HG02970 (cell line): ENCODE data around the gene LRRC71.

Source experiments
- ATAC-seq: cut with Tn5 transposase; IDR thresholded peaks from one replicate; pipeline ENCODE4 v1.9.1; 2021; ENCODE audit warnings: mild to moderate bottlenecking, moderate library complexity, moderate number of reproducible peaks; ENCODE audit not compliant: unreplicated experiment, low FRiP score

Gene LRRC71

DNA sequence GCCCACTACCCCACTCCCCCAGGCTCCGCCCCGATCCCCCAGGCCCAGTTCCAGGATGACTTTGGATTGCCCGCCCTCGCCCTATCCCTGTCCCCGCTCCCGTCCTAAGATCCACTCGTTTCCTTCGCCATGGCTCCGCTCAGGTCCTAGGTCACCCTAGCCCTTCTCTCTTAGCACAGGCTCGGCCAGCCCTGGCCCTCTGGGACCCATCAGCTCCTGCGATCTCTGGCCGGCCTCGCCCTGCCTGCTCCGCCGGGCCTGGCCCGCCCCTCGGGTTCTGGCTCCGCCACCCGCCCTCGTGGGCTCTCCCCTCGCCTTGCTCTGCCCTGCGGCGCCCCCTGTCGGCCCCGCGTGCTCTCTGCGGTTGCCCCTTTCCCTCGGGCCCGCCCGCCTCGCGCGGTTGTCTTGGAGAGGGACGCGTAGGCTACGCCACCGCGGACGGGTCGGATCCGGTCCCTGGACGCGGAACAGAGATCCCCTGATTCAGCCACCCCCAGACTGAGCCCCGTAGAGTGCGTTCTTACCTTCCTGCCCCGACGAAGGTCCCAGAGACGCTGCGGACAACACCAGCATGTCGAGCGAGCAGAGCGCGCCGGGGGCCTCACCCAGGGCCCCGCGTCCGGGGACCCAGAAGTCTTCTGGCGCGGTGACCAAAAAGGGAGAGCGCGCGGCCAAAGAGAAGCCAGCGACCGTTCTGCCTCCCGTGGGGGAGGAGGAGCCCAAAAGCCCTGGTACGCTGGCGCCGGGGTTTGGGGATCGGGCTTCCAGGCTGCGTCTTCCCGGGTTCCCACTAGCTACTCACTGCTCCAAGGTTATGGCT, at the start of gene LRRC71:
LRRC71 (plus strand) TSS at position 400 of the 820 bp plus-strand sequence; CDS start at position 572, 172 bp downstream.
- no peak for ATAC-seq

DNA sequence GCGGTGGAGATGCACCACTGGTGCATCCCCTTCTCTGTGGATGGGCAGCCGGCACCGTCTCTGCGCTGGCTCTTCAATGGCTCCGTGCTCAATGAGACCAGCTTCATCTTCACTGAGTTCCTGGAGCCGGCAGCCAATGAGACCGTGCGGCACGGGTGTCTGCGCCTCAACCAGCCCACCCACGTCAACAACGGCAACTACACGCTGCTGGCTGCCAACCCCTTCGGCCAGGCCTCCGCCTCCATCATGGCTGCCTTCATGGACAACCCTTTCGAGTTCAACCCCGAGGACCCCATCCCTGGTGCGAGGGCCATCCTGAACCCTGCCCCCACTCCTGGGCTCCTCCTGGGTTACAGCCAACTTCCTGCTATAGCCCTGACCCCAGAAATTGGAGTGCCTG, 46.8 kb upstream of the LRRC71 start:
- no peak for ATAC-seq

DNA sequence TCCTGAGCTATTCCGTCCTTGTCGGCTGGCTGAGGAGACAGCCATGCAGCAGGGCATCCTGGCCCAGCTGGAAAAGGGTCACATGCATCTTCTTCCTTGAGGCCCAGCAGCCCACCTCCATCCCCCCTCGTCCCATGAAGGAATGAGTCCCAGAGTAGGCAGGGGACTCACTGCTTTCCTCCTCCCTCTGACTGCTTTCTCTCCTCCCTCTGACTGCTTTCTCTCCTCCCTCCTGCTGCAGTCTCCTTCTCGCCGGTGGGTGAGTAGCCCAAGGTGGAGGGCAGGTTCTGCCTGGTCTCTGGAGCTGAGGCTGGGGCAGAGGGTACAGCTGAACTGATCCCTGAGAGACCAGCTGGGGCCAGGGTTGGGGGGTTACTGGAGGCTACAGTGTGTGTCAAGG, 46.3 kb upstream of the LRRC71 start:
- no peak for ATAC-seq

DNA sequence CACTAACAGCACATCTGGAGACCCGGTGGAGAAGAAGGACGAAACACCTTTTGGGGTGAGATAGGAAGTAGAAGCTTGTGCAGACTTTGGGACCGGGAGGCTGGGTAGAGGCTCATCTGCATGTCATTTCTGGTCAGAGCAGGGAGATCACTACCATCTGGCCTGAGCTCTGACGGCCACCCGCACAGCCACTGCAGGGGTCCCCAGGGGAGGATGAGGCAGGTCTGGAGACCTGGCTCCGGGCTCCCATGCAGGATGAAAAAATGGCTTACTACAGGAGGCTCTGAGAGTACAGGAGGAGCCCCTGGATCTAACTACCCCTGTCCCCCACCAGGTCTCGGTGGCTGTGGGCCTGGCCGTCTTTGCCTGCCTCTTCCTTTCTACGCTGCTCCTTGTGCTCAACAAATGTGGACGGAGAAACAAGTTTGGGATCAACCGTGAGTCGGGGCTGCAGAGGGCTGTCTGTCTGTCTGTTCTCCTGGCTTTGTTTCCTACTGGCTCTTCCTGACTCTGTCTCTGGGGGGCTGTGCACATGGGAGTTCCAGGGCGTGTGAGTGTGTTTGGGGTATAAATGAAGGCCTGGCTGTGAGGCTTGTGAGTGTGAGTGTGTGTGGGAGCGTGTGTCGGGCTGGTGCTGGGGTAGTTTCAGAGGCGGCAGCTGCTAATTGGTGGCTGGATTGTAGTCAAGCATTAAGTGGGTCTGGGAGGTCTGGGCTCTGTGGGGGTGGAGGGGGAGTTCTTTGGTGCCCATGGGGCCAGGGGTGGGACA, 45.7 kb upstream of the LRRC71 start:
- ATAC-seq = no peak

DNA sequence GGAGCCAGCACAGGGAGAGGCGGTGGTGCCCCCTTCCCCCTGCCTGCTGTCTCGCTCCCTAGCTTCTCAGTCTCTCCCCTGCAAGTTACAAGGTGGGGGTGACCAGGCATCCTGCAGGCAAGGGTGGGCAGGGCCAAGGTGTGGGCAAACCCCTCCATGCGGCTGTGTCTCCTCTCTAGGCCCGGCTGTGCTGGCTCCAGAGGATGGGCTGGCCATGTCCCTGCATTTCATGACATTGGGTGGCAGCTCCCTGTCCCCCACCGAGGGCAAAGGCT, 45.2 kb upstream of the LRRC71 start:
- no peak for ATAC-seq

DNA sequence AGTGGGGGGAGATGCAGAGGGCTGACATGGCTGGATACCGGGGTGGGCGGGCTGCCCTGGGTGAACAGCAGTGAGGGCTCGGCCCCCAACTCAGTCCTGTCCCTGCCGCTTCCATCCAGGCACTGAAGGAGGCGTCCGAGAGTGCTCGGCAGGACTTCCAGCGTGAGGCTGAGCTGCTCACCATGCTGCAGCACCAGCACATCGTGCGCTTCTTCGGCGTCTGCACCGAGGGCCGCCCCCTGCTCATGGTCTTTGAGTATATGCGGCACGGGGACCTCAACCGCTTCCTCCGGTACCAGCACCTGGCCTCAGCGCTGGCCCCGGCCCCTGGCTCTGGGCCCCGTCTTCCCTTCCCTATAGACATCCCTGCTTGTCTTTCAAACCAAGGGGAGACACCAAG, 44.2 kb upstream of the LRRC71 start:
- ATAC-seq = no peak

DNA sequence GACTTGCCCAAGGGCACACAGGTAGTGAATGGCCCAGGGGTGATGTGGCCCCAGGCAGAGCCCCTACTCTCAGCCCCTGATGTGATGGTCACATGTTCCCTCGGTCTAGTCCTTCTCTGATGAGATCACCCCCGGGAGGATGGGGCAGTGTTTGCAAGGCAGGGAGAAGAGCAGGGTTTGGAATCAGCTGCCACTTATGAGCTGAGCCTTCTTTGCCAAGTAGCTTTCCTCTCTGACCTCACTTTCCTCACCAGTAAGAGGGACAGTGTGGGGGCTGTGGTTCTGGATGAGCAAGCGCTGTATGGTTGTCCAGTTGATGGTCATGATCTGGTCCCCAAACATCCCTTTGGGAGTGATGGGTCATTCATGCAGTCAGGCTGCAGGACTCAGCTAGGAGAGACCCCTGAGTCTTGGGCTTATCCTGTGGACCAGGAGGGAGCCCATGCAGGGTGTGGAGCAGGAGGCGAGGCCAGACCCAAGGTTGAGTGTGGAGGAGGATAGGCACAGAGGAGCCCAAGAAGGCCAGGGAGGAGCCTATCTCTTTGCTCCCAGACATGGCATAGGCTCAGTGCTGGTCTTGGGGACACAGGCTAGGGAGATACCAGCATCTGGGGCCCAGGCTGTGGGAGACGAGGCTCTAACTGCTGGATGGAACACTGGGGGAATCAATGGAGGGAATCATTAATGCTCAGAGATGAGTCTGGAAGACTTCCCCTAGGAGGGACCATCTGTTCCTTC, 42.8 kb upstream of the LRRC71 start:
- no peak for ATAC-seq

DNA sequence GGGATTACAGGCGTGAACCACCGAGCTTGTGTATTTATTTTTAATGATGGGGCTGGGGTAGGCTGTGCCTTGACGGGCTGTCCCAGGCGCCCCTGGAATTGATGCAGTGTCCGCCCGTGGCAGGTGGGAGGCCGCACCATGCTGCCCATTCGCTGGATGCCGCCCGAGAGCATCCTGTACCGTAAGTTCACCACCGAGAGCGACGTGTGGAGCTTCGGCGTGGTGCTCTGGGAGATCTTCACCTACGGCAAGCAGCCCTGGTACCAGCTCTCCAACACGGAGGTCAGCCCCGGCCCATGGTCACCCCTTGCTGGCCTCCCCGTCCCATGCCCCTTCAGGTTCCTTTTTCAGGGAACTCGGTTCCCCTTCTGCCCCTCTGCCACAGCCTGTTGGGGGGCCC, 40.6 kb upstream of the LRRC71 start:
- no peak for ATAC-seq

DNA sequence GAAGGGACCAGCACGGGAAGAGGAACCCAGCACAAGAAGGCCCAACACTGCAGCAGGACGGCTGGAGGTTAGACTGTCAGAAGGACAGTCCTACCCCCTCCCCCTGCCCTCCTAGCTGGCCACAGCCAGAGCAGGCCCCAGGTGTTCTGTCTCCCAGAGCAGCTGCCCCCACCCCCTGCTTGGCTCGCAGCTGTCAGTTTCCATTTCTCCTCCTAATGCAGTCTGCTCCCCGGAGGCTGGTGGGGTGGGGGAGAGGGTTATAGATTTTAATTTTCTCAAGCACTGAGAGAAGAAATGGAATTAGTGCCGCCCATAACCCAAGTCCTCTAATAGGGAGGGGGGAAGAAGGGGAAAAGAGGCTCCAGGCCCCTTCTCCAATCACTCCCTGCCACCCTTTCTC, 40.0 kb upstream of the LRRC71 start:
- no peak for ATAC-seq

DNA sequence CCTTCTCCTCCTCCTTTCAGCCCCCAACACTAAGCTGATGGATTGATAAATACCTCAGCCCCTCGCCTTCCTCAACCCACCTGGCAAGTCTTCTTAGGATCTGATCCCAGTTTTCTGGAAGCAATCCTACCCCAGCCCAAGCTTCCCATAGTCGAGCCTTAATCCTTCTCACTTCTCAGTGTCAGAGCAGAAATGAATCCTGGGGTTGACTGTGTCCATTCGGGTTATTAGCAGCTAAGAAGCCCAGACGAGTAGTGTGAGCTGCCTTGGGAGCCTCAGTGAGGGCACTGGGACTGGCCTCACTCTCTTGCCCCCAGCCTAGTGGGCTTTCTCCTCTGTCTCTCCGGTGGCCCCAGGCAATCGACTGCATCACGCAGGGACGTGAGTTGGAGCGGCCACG, 39.3 kb upstream of the LRRC71 start:
- ATAC-seq = no peak

DNA sequence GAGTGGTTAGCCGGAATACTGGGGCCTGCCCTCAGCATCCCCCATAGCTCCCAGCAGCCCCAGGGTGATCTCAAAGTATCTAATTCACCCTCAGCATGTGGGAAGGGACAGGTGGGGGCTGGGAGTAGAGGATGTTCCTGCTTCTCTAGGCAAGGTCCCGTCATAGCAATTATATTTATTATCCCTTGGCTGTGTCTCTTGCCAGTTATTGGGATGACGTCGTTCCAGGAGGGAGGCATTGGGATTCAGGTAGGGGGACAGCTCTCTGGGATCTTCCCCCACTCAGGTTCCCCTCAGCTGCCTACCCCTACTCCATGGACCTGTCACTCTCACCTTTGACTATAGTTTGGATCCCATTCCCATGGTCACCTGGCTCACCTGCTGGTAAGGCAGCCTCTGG, 38.8 kb upstream of the LRRC71 start:
- ATAC-seq = no peak

DNA sequence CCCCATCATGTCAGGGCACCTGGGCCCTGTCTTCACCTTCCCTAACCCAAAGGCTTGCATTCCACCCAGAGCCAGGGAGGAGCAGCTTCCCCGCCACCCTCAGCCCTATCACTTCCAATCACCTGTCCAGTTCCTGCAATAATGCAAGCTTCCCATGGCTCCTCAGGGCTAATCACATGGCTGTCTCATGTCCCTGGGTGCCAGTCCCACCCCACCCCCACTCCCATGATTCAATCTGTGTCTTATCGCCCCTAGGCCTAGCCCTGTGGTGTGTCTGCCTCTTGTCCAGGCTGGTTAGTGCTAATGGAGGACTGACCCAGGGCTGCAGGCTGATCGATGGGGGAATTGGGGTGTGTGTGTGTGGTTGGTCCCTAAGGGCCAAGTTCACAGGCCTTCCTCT, 37.9 kb upstream of the LRRC71 start:
- ATAC-seq = no peak

DNA sequence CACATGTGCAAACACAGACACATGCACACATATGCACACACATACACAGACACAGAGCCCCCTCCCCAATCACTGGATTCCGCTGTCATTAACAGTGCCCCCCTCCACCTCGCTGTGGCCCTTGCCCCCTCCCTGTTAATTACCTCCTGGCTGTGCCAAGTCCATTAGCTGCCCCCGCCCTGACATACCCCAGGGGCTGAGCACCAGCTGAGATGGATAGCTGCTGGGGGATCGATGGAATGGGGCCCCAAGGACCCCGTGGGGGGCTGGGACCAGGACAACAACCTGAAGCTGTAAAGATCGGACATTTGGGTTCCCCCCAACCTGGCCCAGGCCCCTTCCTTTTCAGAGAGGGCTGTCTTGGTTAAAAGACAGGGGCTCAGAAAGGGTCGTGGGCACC, 36.5 kb upstream of the LRRC71 start:
- no peak for ATAC-seq

DNA sequence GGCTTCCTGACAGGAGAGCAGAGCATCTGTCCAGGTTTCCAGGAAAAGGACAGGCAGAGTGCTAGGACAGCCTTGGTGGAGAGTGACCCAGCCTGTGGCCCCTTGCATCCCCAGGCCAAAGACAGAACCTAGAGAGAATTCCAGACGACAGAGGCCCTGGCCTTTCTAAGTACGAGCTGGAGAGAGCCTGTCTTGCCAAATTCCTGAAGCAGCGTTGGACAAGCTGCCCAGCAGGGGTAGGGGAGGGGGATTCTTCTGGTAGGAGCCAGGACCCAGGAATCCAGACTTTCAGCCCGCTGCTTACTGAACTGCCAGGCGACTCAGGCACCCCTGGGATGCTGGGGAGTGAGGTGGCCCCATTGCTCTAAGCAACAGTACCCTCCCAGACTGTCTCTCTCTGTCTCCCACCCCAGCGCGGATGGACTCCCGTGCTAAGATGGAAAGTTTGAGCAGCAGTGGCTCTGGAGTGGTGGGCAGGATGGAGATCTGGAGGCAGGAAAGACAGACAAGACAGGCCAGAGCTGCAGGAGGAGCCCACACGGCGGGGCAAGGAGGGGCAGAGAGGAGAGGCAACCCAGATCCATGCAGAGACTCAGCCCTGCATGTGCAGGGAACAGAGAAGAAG, 35.8 kb upstream of the LRRC71 start:
- ATAC-seq = no peak

DNA sequence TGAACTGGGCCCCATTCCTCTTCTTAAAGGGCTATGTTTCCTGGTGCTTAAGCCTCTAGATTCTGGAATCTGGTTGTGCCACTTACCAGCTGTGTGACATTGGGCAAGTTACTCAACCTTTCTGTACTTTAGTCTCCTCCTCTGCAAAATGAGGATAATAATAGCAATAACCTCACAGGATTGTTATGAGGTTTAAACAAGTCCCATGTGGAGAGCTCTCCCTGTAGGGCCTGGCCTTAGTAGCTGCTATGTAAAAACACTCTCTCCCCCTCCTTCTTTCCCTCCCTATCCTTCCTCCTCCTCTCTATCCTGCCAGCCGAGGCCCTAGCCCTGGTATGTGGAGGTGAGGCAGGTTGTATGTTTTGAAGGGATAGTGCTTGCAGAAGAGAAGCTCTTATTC, 35.1 kb upstream of the LRRC71 start:
- ATAC-seq = no peak

DNA sequence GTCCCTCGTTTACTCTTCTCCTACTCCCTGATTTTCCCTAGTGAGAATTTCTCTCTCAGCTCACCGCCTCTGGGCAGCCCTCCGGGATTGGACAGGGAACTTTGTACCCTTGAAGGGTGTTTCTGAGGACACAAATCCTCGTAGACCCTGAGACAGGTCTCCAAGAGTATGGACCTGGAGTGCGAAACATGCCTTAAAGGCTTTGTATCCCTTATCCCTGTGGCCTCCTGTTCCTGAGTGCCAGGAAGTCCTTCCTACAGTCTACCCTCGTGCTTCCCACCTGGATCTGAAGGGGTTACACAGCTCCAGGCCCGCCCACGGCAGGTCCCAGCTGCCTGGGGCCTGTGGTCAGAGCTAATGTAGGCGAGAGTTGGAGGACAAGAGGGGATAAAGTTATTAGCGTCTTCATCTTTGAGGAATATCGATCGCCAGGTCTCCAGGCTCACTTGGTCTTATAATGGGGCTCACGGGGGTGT, 34.5 kb upstream of the LRRC71 start:
- ATAC-seq = no peak

DNA sequence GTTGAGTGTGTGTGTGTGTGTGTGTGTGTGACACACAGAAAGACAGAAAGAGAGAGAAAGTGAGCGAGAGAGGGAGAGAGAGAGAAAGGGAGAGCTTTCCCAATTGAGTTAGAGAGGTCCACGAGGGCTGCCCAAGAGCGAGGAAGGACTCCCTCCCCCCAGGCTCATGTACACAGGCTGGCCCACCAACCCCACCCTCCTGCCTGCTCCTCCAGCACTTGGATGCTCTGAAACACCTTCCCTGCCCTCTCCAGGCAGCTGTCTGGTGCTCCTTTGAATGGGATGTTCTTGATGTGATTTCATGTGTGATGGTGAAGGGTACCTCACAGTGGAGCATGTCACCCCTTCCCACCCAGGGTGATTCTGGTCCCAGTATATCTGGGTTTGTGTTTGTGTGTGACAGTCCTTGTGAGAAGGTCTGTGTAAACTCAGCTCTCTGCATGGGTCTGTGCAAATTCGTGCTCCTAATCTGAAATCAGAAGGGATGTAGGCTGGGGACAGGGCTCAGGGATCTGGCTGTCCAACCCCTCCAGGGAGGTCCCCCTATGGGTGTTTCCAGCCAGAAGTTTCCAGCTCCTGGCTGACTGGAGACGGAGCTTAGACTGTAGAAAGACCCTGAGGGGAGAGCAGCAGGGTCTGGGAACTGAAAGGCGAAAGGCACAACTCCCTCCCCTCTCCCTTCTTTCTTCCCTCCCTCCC, 33.7 kb upstream of the LRRC71 start:
- no peak for ATAC-seq

DNA sequence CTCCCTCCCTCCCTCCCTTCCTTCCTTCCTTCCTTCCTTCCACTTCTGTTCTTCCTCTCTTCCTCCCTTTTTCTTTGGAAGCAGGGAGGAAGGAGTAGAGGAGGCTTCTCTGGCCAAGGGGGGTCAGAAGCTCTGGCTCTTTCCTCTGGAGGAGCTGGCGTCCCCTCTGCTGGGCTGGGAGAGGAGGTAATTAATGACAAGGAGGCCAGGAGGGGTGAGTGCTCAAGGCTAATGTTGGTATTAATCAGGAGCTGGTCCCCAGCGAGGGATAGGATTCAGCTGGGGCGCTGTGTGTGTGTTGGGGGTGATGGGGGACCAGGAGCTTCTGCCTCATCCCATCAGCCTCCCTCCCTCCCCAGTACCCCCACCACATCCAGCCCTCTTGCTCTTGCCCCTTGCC, 33.1 kb upstream of the LRRC71 start:
- no peak for ATAC-seq

DNA sequence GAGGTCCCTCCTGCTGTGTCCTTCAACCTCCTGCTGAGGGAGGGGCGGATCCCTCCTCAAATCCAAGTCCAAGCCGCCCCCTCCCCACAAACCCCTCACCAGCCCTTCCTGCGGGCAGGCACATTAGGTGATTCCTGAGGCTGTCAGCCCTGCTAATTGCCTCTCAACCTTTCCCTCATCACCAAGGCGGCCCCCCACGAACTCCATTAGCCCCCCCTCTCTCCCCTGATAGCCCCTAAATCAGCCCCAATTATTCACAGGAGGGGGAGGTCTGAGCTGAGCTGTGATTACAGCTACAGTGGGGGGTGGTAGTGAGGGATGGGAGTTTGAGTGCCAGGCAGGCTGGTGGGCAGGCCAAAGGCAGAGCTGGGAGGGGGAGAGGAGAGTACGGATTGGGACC, 32.7 kb upstream of the LRRC71 start:
- ATAC-seq = no peak

DNA sequence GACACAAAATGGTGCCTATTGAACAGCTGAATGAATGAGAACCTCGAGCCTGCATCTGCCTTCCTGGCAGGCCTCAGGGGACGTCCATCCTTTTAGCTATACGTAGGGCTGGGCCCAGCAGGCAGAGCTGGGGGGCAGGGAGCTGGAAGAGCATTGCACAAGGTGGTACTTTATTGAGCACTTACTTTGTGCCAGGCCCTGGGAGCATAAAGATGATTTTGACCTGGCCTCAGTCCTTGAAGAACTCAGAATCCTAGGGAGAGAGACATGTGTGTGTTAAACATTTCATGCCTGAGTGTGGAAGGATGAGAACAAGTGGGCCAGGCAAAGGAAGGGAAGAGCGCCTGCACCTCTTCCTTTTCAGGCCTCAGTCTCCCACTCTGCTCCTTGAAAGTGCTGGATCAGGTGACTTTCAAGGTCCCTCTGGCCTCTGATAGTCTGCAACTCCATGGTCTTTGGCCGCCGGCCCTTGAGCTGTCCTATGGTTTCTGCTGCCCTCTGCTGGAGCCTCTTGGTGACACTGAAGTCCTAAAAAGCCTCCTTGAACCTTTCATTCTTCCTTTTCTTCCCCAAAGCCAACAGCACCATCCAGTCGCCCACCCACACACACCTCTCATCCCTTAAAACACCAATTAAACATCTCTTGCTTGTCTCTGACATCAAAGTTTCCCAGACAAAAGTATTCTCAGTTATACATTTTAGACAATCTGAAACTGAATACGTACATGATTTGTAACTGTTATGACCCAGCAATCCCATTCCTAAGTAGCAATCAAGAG, 30.4 kb upstream of the LRRC71 start:
- no peak for ATAC-seq
